Spleen (tissue), 11 donors: ENCODE measurements around the gene RRBP1. TPM values are rescaled to one million over a fixed set of nuclear protein-coding genes. Genes with fewer than 3 reads are reported as not detected.

ENCODE experiments used
- DNase-seq: peaks from one replicate; pipeline ENCODE4 v3.0.0-alpha.2; 2020
- H3K27ac ChIP-seq, 8 donors: fragments of 200-600 bp; sonication (generic) in 7 of 8; 1 replicate in 4 of 8; 2 replicates in 4 of 8; pipeline versions ENCODE4 v1.5.0 to v1.8.0; 2016 to 2021; ENCODE audit warnings: inconsistent platforms in 4 of 8, mild to moderate bottlenecking in 4 of 8, moderate library complexity in 1 of 8
- H3K27me3 ChIP-seq, 7 donors: fragments of 200-600 bp; sonication (generic) in 6 of 7; replicated peaks in 1 of 7; 1 replicate in 4 of 7; 2 replicates in 3 of 7; pipeline versions ENCODE4 v1.5.0 to v1.8.0; 2016 to 2021; ENCODE audit warnings: inconsistent platforms in 3 of 7, mild to moderate bottlenecking in 1 of 7
- H3K36me3 ChIP-seq, 6 donors: fragments of 200-600 bp; sonication (generic) in 5 of 6; 1 replicate in 4 of 6; 2 replicates in 2 of 6; pipeline versions ENCODE4 v1.5.0 to v1.8.0; 2016 to 2021; ENCODE audit warnings: inconsistent platforms in 2 of 6
- H3K4me1 ChIP-seq, 6 donors: fragments of 200-600 bp; sonication (generic) in 5 of 6; 1 replicate in 3 of 6; 2 replicates in 3 of 6; pipeline versions ENCODE4 v1.5.0 to v1.8.0; 2016 to 2021; ENCODE audit warnings: inconsistent platforms in 3 of 6
- H3K4me3 ChIP-seq, 8 donors: fragments of 200-600 bp; sonication (generic) in 7 of 8; 1 replicate in 4 of 8; 2 replicates in 4 of 8; pipeline versions ENCODE4 v1.5.0 to v1.8.0; 2016 to 2021; ENCODE audit warnings: inconsistent platforms in 4 of 8, mild to moderate bottlenecking in 4 of 8, moderate library complexity in 2 of 8
- H3K9me3 ChIP-seq, 8 donors: fragments of 200-600 bp; sonication (generic) in 7 of 8; 1 replicate in 4 of 8; 2 replicates in 4 of 8; pipeline versions ENCODE4 v1.5.0 to v1.8.0; 2016 to 2021; ENCODE audit warnings: inconsistent platforms in 4 of 8
- CTCF ChIP-seq, 11 experiments: fragments of 200-600 bp in 7 of 11; fragments of 450-650 bp in 4 of 11; sonication (generic) in 4 of 11; IDR thresholded peaks in 8 of 11; conservative IDR thresholded peaks in 3 of 11; 1 replicate in 7 of 11; 2 replicates in 4 of 11; pipeline versions ENCODE4 v1.4.0 to v1.8.0; 2016 to 2021; ENCODE audit warnings: antibody characterized with exemption in 11 of 11, inconsistent platforms in 4 of 11, mild to moderate bottlenecking in 1 of 11
- POLR2A ChIP-seq, 3 donors: fragments of 450-650 bp; IDR thresholded peaks; one replicate each; pipeline ENCODE4 v1.5.1; 2017; ENCODE audit warnings: antibody characterized with exemption in 3 of 3, mild to moderate bottlenecking in 1 of 3
- POLR2AphosphoS5 ChIP-seq, 3 donors: sonication (generic); formaldehyde crosslinking; IDR thresholded peaks; one replicate each; pipeline ENCODE4 v1.5.1; 2017; ENCODE audit warnings: antibody characterized with exemption in 3 of 3
- WGBS, 5 donors: extraction: QIAGEN DNeasy Blood & Tissue Kit in 3 of 5; methylation state at CpG; one replicate each; pipeline versions ENCODE4 v1.1.5 to v1.1.7; 2013 to 2018; 5-methylcytosine and 5-hydroxymethylcytosine counted together
- intact Hi-C: fragments of 100-400 bp; cut with DNase I; formaldehyde crosslinking; loops from one replicate; pipeline ENCODE4 v1.15.0; 2023; ENCODE audit warnings: low total_unique reads
- polyA plus RNA-seq, 3 donors: library from polyadenylated mRNA; stranded (reverse); fragments of 200-250 nt; gene quantifications; one replicate each; pipeline ENCODE4 v1.2.1, GENCODE V29; 2013
- total RNA-seq, 7 donors: library from RNA; depleted of rRNA in 3 of 7; stranded (reverse); fragments of >200 nt in 3 of 7; fragmentation: NEBNext Ultra II Directional in 4 of 7; extraction: Animal tissue kit (Norgen Biotek cat#: 25700) in 4 of 7; gene quantifications; one replicate each; pipeline versions ENCODE4 v1.1.0 to v1.2.1, GENCODE V29; 2016 to 2021
- donor health status: healthy with polysubstance abuse.
- donor health status: DM: no; HTN: no; CAD: no; lungs with moderate emphysema.
- donor health status: DM: no; HTN: no; CAD: no.
- donor health status: Bipolar disorder and iron deficiency.
- donor health status: healthy.
- donor health status: DM: no; HTN: no; CAD: no.
- donor health status: DM: yes; HTN: yes; CAD: no.

Gene RRBP1
- total and polyA plus RNA-seq, 10 donors: 17.0 to 164 (median 114) TPM

- Histone ChIP-seq H3K27ac (peak overlapping the region in 1 of 8 donors; percentile 96), H3K36me3 (peaks cover 0 to 8% (median 0%) of the 10 kb centered on the region in 6 donors), H3K4me3 (peak overlapping the region in 2 of 8 donors; percentile 81 to 97), H3K4me1 (peaks cover 14 to 34% (median 30%) of the 10 kb centered on the region in 6 donors), H3K9me3 (peaks cover 0 to 14% (median 0%) of the 10 kb centered on the region in 8 donors), H3K27me3 (peaks cover 0 to 11% (median 0%) of the 10 kb centered on the region in 7 donors)
- WGBS, 5 donors: 79 to 84% (median 84%) methylated on average over 10 of the region's 10 CpGs
- intact Hi-C loops: no loop called here
- no peak for DNase-seq
- TF ChIP-seq POLR2A (IDR thresholded peaks at IDR 0.05) (no peak), POLR2AphosphoS5 (IDR thresholded peaks at IDR 0.05) (no peak), CTCF (IDR thresholded peaks at IDR 0.05 in 8 of 11, conservative IDR thresholded peaks at IDR 0.05 in 3 of 11) (no peak)
These were observed 1.4 kb upstream of the RRBP1 start for GRCh38 chr20:17683218-17684076.

GRCh38 chr20:17682889-17683198 lies 802 bp upstream of the RRBP1 start:
- H3K4me1 ChIP-seq: peaks cover 14 to 37% (median 30%) of the 10 kb centered on the region in 6 donors
- WGBS, 5 donors: 18 to 38% (median 27%) methylated on average over 10 of the region's 10 CpGs
- peak overlapping the region; percentile 43 to 97 (median 88) for H3K4me3 ChIP-seq
- peaks cover 0 to 14% (median 0%) of the 10 kb centered on the region in 8 donors for H3K9me3 ChIP-seq
- peaks cover 0 to 11% (median 0%) of the 10 kb centered on the region in 7 donors for H3K27me3 ChIP-seq
- intact Hi-C loops: no loop called here
- H3K36me3 ChIP-seq: peaks cover 0 to 14% (median under 1%) of the 10 kb centered on the region in 6 donors
- H3K27ac ChIP-seq: peak overlapping the region; percentile 80 to 97 (median 92)
- no peak for TF ChIP-seq POLR2A (IDR thresholded peaks at IDR 0.05)
- TF ChIP-seq CTCF (IDR thresholded peaks at IDR 0.05 in 8 of 11, conservative IDR thresholded peaks at IDR 0.05 in 3 of 11): peak in 3 of 11 experiments; percentile 2 to 32 (median 5)
- no peak for DNase-seq

GRCh38 chr20:17681726-17682102 lies 328 bp downstream of the RRBP1 start:
- intact Hi-C loops: loop anchor here (2.0 kb wide), 1 partner anchor 215 kb away; no protein-coding TSS in a partner anchor
- WGBS, 5 donors: 1 to 2% (median 2%) methylated on average over 14 to 65 of the region's 65 CpGs; no CpG with 5 or more reads in 1 of the 5 donors
- Histone ChIP-seq H3K36me3 (peaks cover 0 to 25% (median 9%) of the 10 kb centered on the region in 6 donors), H3K27ac (peak overlapping the region; percentile 89 to 97 (median 92)), H3K4me3 (peak overlapping the region; percentile 81 to 97 (median 90)), H3K27me3 (peaks cover 0 to 10% (median 0%) of the 10 kb centered on the region in 7 donors), H3K9me3 (peaks cover 0 to 7% (median 0%) of the 10 kb centered on the region in 8 donors), H3K4me1 (peaks cover 14 to 41% (median 32%) of the 10 kb centered on the region in 6 donors)
- TF ChIP-seq POLR2AphosphoS5 (IDR thresholded peaks at IDR 0.05): no peak
- no peak for TF ChIP-seq CTCF (IDR thresholded peaks at IDR 0.05 in 8 of 11, conservative IDR thresholded peaks at IDR 0.05 in 3 of 11)
- TF ChIP-seq POLR2A (IDR thresholded peaks at IDR 0.05): no peak
- DNase-seq: no peak
